DOHH2 (cell line): Measurements from ENCODE around the gene NYNRIN.

ENCODE experiments used
- H3F3A ChIP-seq: fragments of 200-600 bp; sonication (generic), shearing (Covaris generic); 2 replicates; pipeline ENCODE4 v1.6.0; 2016; ENCODE audit warnings: antibody characterized with exemption, mild to moderate bottlenecking; ENCODE audit not compliant: control insufficient read depth, insufficient read depth
- H3K27ac ChIP-seq: fragments of 200-600 bp; sonication (generic); 2 replicates; pipeline ENCODE4 v1.5.1; 2014; ENCODE audit warnings: low read depth, mild to moderate bottlenecking, low read length, moderate library complexity
- H3K27me3 ChIP-seq: fragments of 200-600 bp; sonication (generic); 2 replicates; pipeline ENCODE4 v1.6.1; 2014; ENCODE audit warnings: mild to moderate bottlenecking, low read length, mixed read lengths; ENCODE audit not compliant: control insufficient read depth
- H3K36me3 ChIP-seq: fragments of 200-600 bp; sonication (generic); 2 replicates; pipeline ENCODE4 v1.6.1; 2014; ENCODE audit warnings: mild to moderate bottlenecking, low read length, moderate library complexity, mixed read lengths; ENCODE audit not compliant: control insufficient read depth
- H3K4me1 ChIP-seq: fragments of 200-600 bp; sonication (generic); 2 replicates; pipeline ENCODE4 v1.6.1; 2014; ENCODE audit warnings: mild to moderate bottlenecking, low read length, mixed read lengths; ENCODE audit not compliant: control insufficient read depth
- H3K4me2 ChIP-seq: fragments of 200-600 bp; sonication (generic); 2 replicates; pipeline ENCODE4 v1.6.0; 2014; ENCODE audit warnings: mild to moderate bottlenecking, low read length, moderate library complexity
- H3K4me3 ChIP-seq: fragments of 200-600 bp; sonication (generic); 2 replicates; pipeline ENCODE4 v1.5.1; 2014; ENCODE audit warnings: mild to moderate bottlenecking, low read length, mixed read lengths
- H3K79me2 ChIP-seq: fragments of 200-600 bp; sonication (generic); 2 replicates; pipeline ENCODE4 v1.6.1; 2014; ENCODE audit warnings: mild to moderate bottlenecking, low read length, mixed read lengths; ENCODE audit not compliant: control insufficient read depth
- H3K9me2 ChIP-seq: fragments of 200-600 bp; sonication (generic); replicated peaks from 2 replicates; pipeline ENCODE4 v1.6.1; 2014; ENCODE audit warnings: mild to moderate bottlenecking, low read length, mixed read lengths; ENCODE audit not compliant: control insufficient read depth
- H3K9me3 ChIP-seq: fragments of 200-600 bp; sonication (generic); 2 replicates; pipeline ENCODE4 v1.6.1; 2014; ENCODE audit warnings: antibody characterized with exemption, low read length, mixed read lengths; ENCODE audit not compliant: control insufficient read depth, insufficient read depth
- H4K20me1 ChIP-seq: fragments of 200-600 bp; sonication (generic); 2 replicates; pipeline ENCODE4 v1.6.0; 2014; ENCODE audit warnings: low read depth, mild to moderate bottlenecking, antibody characterized with exemption, low read length, moderate library complexity; ENCODE audit not compliant: control insufficient read depth, insufficient read depth
- CTCF ChIP-seq: fragments of 200-600 bp; sonication (generic); IDR thresholded peaks from one replicate; pipeline ENCODE4 v1.5.1; 2014; ENCODE audit warnings: antibody characterized with exemption, mild to moderate bottlenecking, low read depth, low read length; ENCODE audit not compliant: poor library complexity, severe bottlenecking
- EZH2phosphoT487 ChIP-seq: fragments of 200-600 bp; sonication (generic); IDR thresholded peaks from 2 replicates; pipeline ENCODE4 v1.6.1; 2017; ENCODE audit warnings: borderline replicate concordance, mild to moderate bottlenecking, antibody characterized with exemption, low read length, moderate library complexity, mixed read lengths

Gene NYNRIN

GRCh38 chr14:24411443-24412389, 12.9 kb downstream of the NYNRIN start:
- no peaks in the 10 kb centered on the region for H4K20me1 ChIP-seq
- H3K36me3 ChIP-seq, result no peaks in the 10 kb centered on the region
- no peaks in the 10 kb centered on the region for H3K79me2 ChIP-seq
- no peaks in the 10 kb centered on the region for H3K9me3 ChIP-seq
- peak; percentile 77 for TF ChIP-seq CTCF
- no peak for TF ChIP-seq EZH2phosphoT487
- no peak overlapping the region for H3K4me3 ChIP-seq
- H3K4me2 ChIP-seq, result no peak overlapping the region
- no peaks in the 10 kb centered on the region for H3K9me2 ChIP-seq
- no peaks in the 10 kb centered on the region for H3K4me1 ChIP-seq
- no peaks in the 10 kb centered on the region for H3F3A ChIP-seq
- no peak overlapping the region for H3K27ac ChIP-seq
- H3K27me3 ChIP-seq, result peaks cover 6% of the 10 kb centered on the region

GRCh38 chr14:24414077-24414476, 15.3 kb downstream of the NYNRIN start:
- H3K27me3 ChIP-seq, result 0 out of 2 replicates have a peak, but pooled peaks cover 4% of the 10 kb centered on the region
- no peaks in the 10 kb centered on the region for H3K36me3 ChIP-seq

GRCh38 chr14:24414732-24415420, 16.1 kb downstream of the NYNRIN start:
- no peaks in the 10 kb centered on the region for H3K36me3 ChIP-seq
- no peaks in the 10 kb centered on the region for H3K9me2 ChIP-seq
- no peaks in the 10 kb centered on the region for H3K9me3 ChIP-seq
- 0 out of 2 replicates have a peak, but pooled peaks cover 2% of the 10 kb centered on the region for H3K27me3 ChIP-seq
- no peaks in the 10 kb centered on the region for H4K20me1 ChIP-seq
- no peaks in the 10 kb centered on the region for H3K79me2 ChIP-seq
- no peak overlapping the region for H3K27ac ChIP-seq
- H3K4me1 ChIP-seq, result no peaks in the 10 kb centered on the region
- no peak for TF ChIP-seq EZH2phosphoT487
- no peak for TF ChIP-seq CTCF
- no peak overlapping the region for H3K4me2 ChIP-seq
- H3F3A ChIP-seq, result no peaks in the 10 kb centered on the region
- H3K4me3 ChIP-seq, result no peak overlapping the region

More at GRCh38 chr14:24414077-24414476, 15.3 kb downstream of the NYNRIN start:
- Histone ChIP-seq H3K9me3 (no peaks in the 10 kb centered on the region), H4K20me1 (no peaks in the 10 kb centered on the region), H3K79me2 (no peaks in the 10 kb centered on the region), H3K4me2 (no peak overlapping the region), H3K4me1 (no peaks in the 10 kb centered on the region), H3K27ac (no peak overlapping the region), H3K9me2 (no peaks in the 10 kb centered on the region), H3K4me3 (no peak overlapping the region), H3F3A (no peaks in the 10 kb centered on the region)
- no peak for TF ChIP-seq EZH2phosphoT487
- no peak for TF ChIP-seq CTCF
